Measurements from ENCODE around the gene ZNF445.

ZNF445 gene

GRCh38 chr3:44521721-44522120, 44.3 kb upstream of the ZNF445 start:
- no peaks in the 10 kb centered on the region for H3K79me2 ChIP-seq (ENCODE audit: insufficient read depth, low read length)
- no peaks in the 10 kb centered on the region for H3F3A ChIP-seq (ENCODE audit: insufficient read depth)
- H3K36me3 ChIP-seq (ENCODE audit: low read length), result no peaks in the 10 kb centered on the region
- no peaks in the 10 kb centered on the region for H3K9me2 ChIP-seq (replicated peaks; ENCODE audit: insufficient read depth, low read length)
- no peak overlapping the region for H2AFZ ChIP-seq (ENCODE audit: low read depth, low read length, severe bottlenecking)
- H3K27ac ChIP-seq (ENCODE audit: low read depth, low read length), result no peak overlapping the region
- no peak overlapping the region for H3K4me3 ChIP-seq (ENCODE audit: insufficient read depth, low read length, poor library complexity, severe bottlenecking)
- H4K20me1 ChIP-seq (ENCODE audit: low read depth, low read length), result no peaks in the 10 kb centered on the region
- no peak overlapping the region for H3K4me2 ChIP-seq (ENCODE audit: low read depth, low read length, poor library complexity, severe bottlenecking)
- no peaks in the 10 kb centered on the region for H3K9me3 ChIP-seq (ENCODE audit: insufficient read depth, low read length)
- no peaks in the 10 kb centered on the region for H3K27me3 ChIP-seq (ENCODE audit: low read length)
- H3K9ac ChIP-seq (ENCODE audit: low read length), result no peak overlapping the region
- no peak for TF ChIP-seq EZH2phosphoT487 (conservative IDR thresholded peaks at IDR 0.05; ENCODE audit: low read length)
- TF ChIP-seq CTCF (IDR thresholded peaks at IDR 0.05; ENCODE audit: insufficient read depth, low read length, poor library complexity, severe bottlenecking), result no peak

- H3K9me2 ChIP-seq (replicated peaks; ENCODE audit: insufficient read depth, low read length), result no peaks in the 10 kb centered on the region
- H3F3A ChIP-seq (ENCODE audit: insufficient read depth), result no peaks in the 10 kb centered on the region
- no peaks in the 10 kb centered on the region for H3K79me2 ChIP-seq (ENCODE audit: insufficient read depth, low read length)
- no peak overlapping the region for H3K4me3 ChIP-seq (ENCODE audit: insufficient read depth, low read length, poor library complexity, severe bottlenecking)
- no peak overlapping the region for H3K4me2 ChIP-seq (ENCODE audit: low read depth, low read length, poor library complexity, severe bottlenecking)
- H3K27ac ChIP-seq (ENCODE audit: low read depth, low read length), result no peak overlapping the region
- H4K20me1 ChIP-seq (ENCODE audit: low read depth, low read length), result no peaks in the 10 kb centered on the region
- H3K9ac ChIP-seq (ENCODE audit: low read length), result no peak overlapping the region
- H3K9me3 ChIP-seq (ENCODE audit: insufficient read depth, low read length), result no peaks in the 10 kb centered on the region
- no peak overlapping the region for H2AFZ ChIP-seq (ENCODE audit: low read depth, low read length, severe bottlenecking)
- no peaks in the 10 kb centered on the region for H3K36me3 ChIP-seq (ENCODE audit: low read length)
- H3K27me3 ChIP-seq (ENCODE audit: low read length), result no peaks in the 10 kb centered on the region
- TF ChIP-seq EZH2phosphoT487 (conservative IDR thresholded peaks at IDR 0.05; ENCODE audit: low read length) (no peak), CTCF (IDR thresholded peaks at IDR 0.05; ENCODE audit: insufficient read depth, low read length, poor library complexity, severe bottlenecking) (no peak)
Measured at GRCh38 chr3:44518782-44519156, 41.3 kb upstream of the ZNF445 start.

- Histone ChIP-seq H3K9me2 (replicated peaks; ENCODE audit: insufficient read depth, low read length) (no peaks in the 10 kb centered on the region), H3K4me3 (ENCODE audit: insufficient read depth, low read length, poor library complexity, severe bottlenecking) (no peak overlapping the region), H2AFZ (ENCODE audit: low read depth, low read length, severe bottlenecking) (no peak overlapping the region), H3K36me3 (ENCODE audit: low read length) (no peaks in the 10 kb centered on the region), H3K9me3 (ENCODE audit: insufficient read depth, low read length) (no peaks in the 10 kb centered on the region), H3K27ac (ENCODE audit: low read depth, low read length) (no peak overlapping the region), H3F3A (ENCODE audit: insufficient read depth) (no peaks in the 10 kb centered on the region), H3K9ac (ENCODE audit: low read length) (no peak overlapping the region), H3K27me3 (ENCODE audit: low read length) (no peaks in the 10 kb centered on the region), H4K20me1 (ENCODE audit: low read depth, low read length) (no peaks in the 10 kb centered on the region), H3K4me2 (ENCODE audit: low read depth, low read length, poor library complexity, severe bottlenecking) (no peak overlapping the region), H3K79me2 (ENCODE audit: insufficient read depth, low read length) (no peaks in the 10 kb centered on the region)
- TF ChIP-seq CTCF (IDR thresholded peaks at IDR 0.05; ENCODE audit: insufficient read depth, low read length, poor library complexity, severe bottlenecking) (no peak), EZH2phosphoT487 (conservative IDR thresholded peaks at IDR 0.05; ENCODE audit: low read length) (no peak)
Measured at GRCh38 chr3:44516230-44516629, 38.8 kb upstream of the ZNF445 start.
